Gastroesophageal sphincter (tissue), 4 donors: Measurements from ENCODE around the gene SCFD2. TPM values are rescaled to one million over a fixed set of nuclear protein-coding genes. Genes with fewer than 3 reads are reported as not detected.

Experiments used
- ATAC-seq: fragments of 150-250 bp; one replicate; pipeline ENCODE4 v1.9.1; 2016; ENCODE audit warnings: mild to moderate bottlenecking, moderate library complexity
- H3K27ac ChIP-seq, 4 donors: fragments of 200-600 bp; sonication (generic) in 3 of 4; 1 replicate in 3 of 4; 2 replicates in 1 of 4; pipeline ENCODE4 v1.5.1; 2016 to 2019
- H3K27me3 ChIP-seq: fragments of 200-600 bp; sonication (generic); one replicate; pipeline ENCODE4 v1.5.1; 2019
- H3K36me3 ChIP-seq, 2 donors: fragments of 200-600 bp; sonication (generic); one replicate each; pipeline ENCODE4 v1.5.1; 2019; ENCODE audit warnings: control low read depth in 1 of 2
- H3K4me1 ChIP-seq, 3 donors: fragments of 200-600 bp; sonication (generic); 1 replicate in 2 of 3; 2 replicates in 1 of 3; pipeline ENCODE4 v1.5.1; 2016 to 2019; ENCODE audit warnings: control low read depth in 2 of 3
- H3K4me3 ChIP-seq, 2 donors: fragments of 200-600 bp; sonication (generic); one replicate each; pipeline ENCODE4 v1.5.1; 2019; ENCODE audit warnings: mild to moderate bottlenecking in 1 of 2, moderate library complexity in 1 of 2
- H3K9me3 ChIP-seq, 3 donors: fragments of 200-600 bp; sonication (generic); one replicate each; pipeline ENCODE4 v1.5.1; 2017 to 2019; ENCODE audit warnings: control low read depth in 2 of 3
- EP300 ChIP-seq: sonication (generic); formaldehyde crosslinking; IDR thresholded peaks from one replicate; pipeline ENCODE4 v1.6.1; 2017; ENCODE audit warnings: antibody characterized with exemption, mild to moderate bottlenecking
- POLR2A ChIP-seq, 2 donors: fragments of 450-650 bp; IDR thresholded peaks; one replicate each; pipeline ENCODE4 v1.6.1; 2017; ENCODE audit warnings: antibody characterized with exemption in 2 of 2, mild to moderate bottlenecking in 2 of 2, moderate library complexity in 1 of 2
- POLR2AphosphoS5 ChIP-seq: sonication (generic); formaldehyde crosslinking; IDR thresholded peaks from one replicate; pipeline ENCODE4 v1.6.1; 2017; ENCODE audit warnings: antibody characterized with exemption
- WGBS, 2 donors: methylation state at CpG; one replicate each; pipeline ENCODE4 v1.1.5; 2018; ENCODE audit warnings: low coverage in 1 of 2; 5-methylcytosine and 5-hydroxymethylcytosine counted together
- total RNA-seq, 4 donors: library from RNA; depleted of rRNA; stranded (reverse); fragments of >200 nt; gene quantifications; one replicate each; pipeline ENCODE4 v1.1.0, GENCODE V29; 2016
- TF ChIP-seq, protein P1 (sequence below), 4 experiments: fragments of 200-600 bp in 2 of 4; fragments of 450-650 bp in 2 of 4; sonication (generic) in 1 of 4; IDR thresholded peaks; one replicate each; pipeline ENCODE4 v1.5.1; 2017 to 2019; ENCODE audit warnings: antibody characterized with exemption in 4 of 4, mild to moderate bottlenecking in 2 of 4, moderate library complexity in 2 of 4

The SCFD2 gene
- total RNA-seq, 4 donors from 2014 or later: 8.9 to 17.6 (median 14.6) TPM

DNA sequence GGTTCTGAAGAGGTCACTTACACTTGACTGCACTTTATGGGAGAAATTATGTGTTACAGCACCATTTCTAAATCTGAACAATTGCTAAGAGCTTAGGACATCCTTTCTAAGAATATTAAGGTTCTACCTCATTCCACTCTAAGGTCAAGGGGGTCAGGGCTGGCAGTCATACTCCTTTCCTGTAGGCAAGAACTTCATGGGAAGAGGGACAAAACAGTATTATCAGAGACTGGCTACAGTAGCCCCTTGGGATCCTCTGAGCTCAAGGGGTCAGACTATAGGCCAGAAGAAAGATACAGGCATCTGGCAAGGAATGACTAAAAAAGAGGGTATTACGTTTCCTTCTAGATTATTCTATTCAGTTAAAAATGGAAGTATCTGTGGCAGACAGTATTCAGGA, 388.6 kb downstream of the SCFD2 start:
- no peaks in the 10 kb centered on the region for H3K4me1 ChIP-seq
- H3K27ac ChIP-seq: no peak overlapping the region
- TF ChIP-seq EP300 (no peak), POLR2A (IDR thresholded peaks at IDR 0.05) (no peak), POLR2AphosphoS5 (no peak)
- TF ChIP-seq, protein P1, sequence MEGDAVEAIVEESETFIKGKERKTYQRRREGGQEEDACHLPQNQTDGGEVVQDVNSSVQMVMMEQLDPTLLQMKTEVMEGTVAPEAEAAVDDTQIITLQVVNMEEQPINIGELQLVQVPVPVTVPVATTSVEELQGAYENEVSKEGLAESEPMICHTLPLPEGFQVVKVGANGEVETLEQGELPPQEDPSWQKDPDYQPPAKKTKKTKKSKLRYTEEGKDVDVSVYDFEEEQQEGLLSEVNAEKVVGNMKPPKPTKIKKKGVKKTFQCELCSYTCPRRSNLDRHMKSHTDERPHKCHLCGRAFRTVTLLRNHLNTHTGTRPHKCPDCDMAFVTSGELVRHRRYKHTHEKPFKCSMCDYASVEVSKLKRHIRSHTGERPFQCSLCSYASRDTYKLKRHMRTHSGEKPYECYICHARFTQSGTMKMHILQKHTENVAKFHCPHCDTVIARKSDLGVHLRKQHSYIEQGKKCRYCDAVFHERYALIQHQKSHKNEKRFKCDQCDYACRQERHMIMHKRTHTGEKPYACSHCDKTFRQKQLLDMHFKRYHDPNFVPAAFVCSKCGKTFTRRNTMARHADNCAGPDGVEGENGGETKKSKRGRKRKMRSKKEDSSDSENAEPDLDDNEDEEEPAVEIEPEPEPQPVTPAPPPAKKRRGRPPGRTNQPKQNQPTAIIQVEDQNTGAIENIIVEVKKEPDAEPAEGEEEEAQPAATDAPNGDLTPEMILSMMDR (IDR thresholded peaks at IDR 0.05): no peak
- ATAC-seq: no peak
- no peaks in the 10 kb centered on the region for H3K27me3 ChIP-seq
- H3K36me3 ChIP-seq: no peaks in the 10 kb centered on the region
- no peaks in the 10 kb centered on the region for H3K9me3 ChIP-seq
- no peak overlapping the region for H3K4me3 ChIP-seq
- 50 to 91% methylated on average over 1 of the region's 1 CpG for WGBS, 2 donors

DNA sequence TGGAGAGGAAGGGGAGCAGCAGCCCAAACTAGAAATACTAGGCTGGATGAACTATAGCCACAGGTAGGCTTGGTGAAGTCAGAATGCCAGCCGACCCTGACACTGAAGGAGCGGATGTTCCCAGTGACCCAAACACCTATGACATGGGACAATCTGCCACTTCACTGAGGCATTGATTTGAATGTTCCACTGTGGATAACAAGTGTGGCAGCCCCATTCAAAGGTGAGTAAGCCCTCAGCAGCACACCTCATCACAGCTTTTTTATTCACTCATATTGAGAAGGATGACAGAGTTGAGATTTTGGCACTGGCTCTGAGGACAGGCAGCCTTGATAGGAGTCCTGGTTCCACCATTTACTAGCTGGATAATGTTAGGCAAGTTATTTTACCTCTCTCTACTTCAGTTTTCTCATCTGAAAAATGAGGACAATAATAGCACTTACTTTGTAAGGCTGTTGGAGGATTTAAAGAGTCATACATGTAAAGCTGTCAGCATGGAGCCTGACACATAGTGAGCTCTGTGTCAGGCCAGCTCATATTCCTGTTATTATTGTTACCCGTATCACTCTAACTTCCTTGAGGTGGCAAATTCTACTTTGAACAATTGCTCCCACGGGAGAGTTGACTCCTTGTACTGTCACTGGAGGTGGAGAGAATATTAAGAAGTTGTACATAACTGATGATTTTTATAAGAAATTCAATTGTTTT, 389.2 kb downstream of the SCFD2 start:
- H3K36me3 ChIP-seq: no peaks in the 10 kb centered on the region
- no peak overlapping the region for H3K27ac ChIP-seq
- H3K9me3 ChIP-seq: no peaks in the 10 kb centered on the region
- no peaks in the 10 kb centered on the region for H3K27me3 ChIP-seq
- ATAC-seq: no peak
- no peak overlapping the region for H3K4me3 ChIP-seq
- TF ChIP-seq, protein P1 (IDR thresholded peaks at IDR 0.05): no peak
- TF ChIP-seq EP300 (no peak), POLR2A (IDR thresholded peaks at IDR 0.05) (no peak), POLR2AphosphoS5 (no peak)
- WGBS, 2 donors: 90 to 94% methylated on average over 3 to 4 of the region's 4 CpGs
- H3K4me1 ChIP-seq: no peaks in the 10 kb centered on the region

DNA sequence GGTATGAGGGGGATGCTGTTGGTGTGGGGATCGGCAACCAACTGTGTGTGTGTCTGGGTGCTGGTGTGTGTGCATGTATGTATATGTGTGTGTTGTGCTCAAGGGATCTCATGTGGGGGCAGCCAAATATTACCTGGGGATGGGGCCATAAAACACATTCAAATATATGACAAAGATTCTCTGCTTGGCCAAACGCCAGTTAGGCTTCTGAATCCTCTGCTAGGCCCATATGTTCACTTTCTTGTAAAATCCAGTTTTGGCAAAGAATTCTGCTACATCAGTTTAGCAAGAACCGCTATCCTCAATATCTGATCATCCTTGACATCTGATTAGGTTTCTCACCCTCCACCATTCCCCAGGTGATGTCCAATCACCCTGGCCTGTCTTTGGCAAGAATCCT, 397.2 kb downstream of the SCFD2 start:
- WGBS, 2 donors: 92 to 100% methylated on average over 2 to 3 of the region's 3 CpGs
- no peak for ATAC-seq
- TF ChIP-seq, protein P1 (IDR thresholded peaks at IDR 0.05): no peak
- TF ChIP-seq POLR2AphosphoS5 (no peak), EP300 (no peak), POLR2A (IDR thresholded peaks at IDR 0.05) (no peak)
- Histone ChIP-seq H3K9me3 (peaks cover 0 to 12% (median 0%) of the 10 kb centered on the region in 3 donors), H3K27me3 (no peaks in the 10 kb centered on the region), H3K27ac (no peak overlapping the region), H3K4me1 (peaks cover 0 to 5% (median 0%) of the 10 kb centered on the region in 3 donors), H3K36me3 (no peaks in the 10 kb centered on the region), H3K4me3 (no peak overlapping the region)

DNA sequence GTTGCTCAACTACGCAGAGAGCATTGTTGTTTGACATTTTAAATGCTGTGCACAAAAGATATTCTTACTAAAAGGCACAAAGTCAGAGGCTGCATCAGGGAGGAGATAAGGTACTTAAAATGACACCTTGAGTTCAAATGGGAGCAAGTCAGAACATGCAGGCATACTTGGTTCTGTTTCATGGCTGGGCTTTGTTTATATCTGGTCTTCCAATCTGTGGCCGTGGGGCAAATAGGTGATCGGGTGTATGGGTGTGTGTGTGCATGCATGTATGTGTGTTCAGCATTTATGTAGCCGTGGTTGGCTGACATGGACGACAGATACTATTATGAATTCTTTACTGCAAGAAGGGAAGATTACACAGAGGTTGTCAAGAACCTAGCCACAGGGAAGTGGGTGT, 397.6 kb downstream of the SCFD2 start:
- WGBS, 2 donors: 65 to 97% methylated on average over 2 to 5 of the region's 5 CpGs
- no peaks in the 10 kb centered on the region for H3K36me3 ChIP-seq
- H3K4me3 ChIP-seq: no peak overlapping the region
- H3K27ac ChIP-seq: no peak overlapping the region
- peaks cover 0 to 10% (median 0%) of the 10 kb centered on the region in 3 donors for H3K4me1 ChIP-seq
- no peaks in the 10 kb centered on the region for H3K27me3 ChIP-seq
- peaks cover 0 to 12% (median 0%) of the 10 kb centered on the region in 3 donors for H3K9me3 ChIP-seq
- ATAC-seq: no peak
- TF ChIP-seq, protein P1 (IDR thresholded peaks at IDR 0.05): no peak
- no peak for TF ChIP-seq POLR2A (IDR thresholded peaks at IDR 0.05)
- no peak for TF ChIP-seq EP300

DNA sequence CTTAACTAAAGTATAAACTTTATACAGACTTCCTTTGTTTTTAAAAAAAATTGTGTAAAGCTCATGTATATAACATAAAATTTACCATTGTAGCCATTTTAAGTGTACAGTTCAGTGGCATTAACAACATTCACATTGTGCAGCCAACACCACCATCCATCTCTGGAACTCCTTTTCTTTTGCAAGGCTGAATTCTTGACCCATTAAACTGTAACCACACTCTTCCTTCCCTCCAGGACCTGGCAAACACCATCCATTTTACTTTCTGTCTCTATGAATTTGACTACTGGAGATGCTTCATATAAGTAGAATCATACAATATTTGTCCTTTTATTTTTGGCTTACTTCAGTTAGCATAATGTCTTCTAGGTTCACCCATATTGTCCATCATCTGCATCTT, 399.1 kb downstream of the SCFD2 start:
- Histone ChIP-seq H3K4me1 (peaks cover 0 to 25% (median 0%) of the 10 kb centered on the region in 3 donors), H3K4me3 (no peak overlapping the region), H3K27me3 (no peaks in the 10 kb centered on the region), H3K9me3 (peaks cover 0 to 12% (median 0%) of the 10 kb centered on the region in 3 donors), H3K36me3 (no peaks in the 10 kb centered on the region), H3K27ac (no peak overlapping the region)
- TF ChIP-seq EP300 (no peak), POLR2AphosphoS5 (no peak), POLR2A (IDR thresholded peaks at IDR 0.05) (no peak)
- TF ChIP-seq, protein P1 (IDR thresholded peaks at IDR 0.05): no peak
- no peak for ATAC-seq
